ENCODE data around the gene MAP2K2. TPM values are rescaled to one million over a fixed set of nuclear protein-coding genes. Genes with fewer than 3 reads are reported as not detected.
"Not testable (repeated sequence)": the region's sequence is repeated elsewhere in the genome, so short reads cannot be mapped to it uniquely, and the experiment has no call there.

MAP2K2 gene
- total and polyA plus RNA-seq, 2 donors (not counting 3 experiments of a cell fraction or from before 2014, with no cell fraction given) = 126 to 171 TPM

GRCh38 chr19:4135386-4135785 lies 11.5 kb upstream of the MAP2K2 start:
- H3K27me3 ChIP-seq (ENCODE audit: control insufficient read depth in 2 of 2, insufficient read depth in 2 of 2, low read length in 2 of 2); intact Hi-C loops (cut with micrococcal nuclease); H3K79me2 ChIP-seq (ENCODE audit: control insufficient read depth, insufficient read depth, low read length); H3K36me3 ChIP-seq (ENCODE audit: control insufficient read depth in 2 of 2, extremely low read depth in 1 of 2, insufficient read depth in 2 of 2, low read length in 2 of 2); H3K4me3 ChIP-seq (replicated peaks in 1 of 3; ENCODE audit: insufficient read depth in 1 of 3, low read depth in 1 of 3, low read length in 3 of 3); dilution Hi-C loops (cut with MboI; ENCODE audit: extremely low pct_ligation_motif_present, low sequenced_read_pairs); FAIRE-seq; H3K27ac ChIP-seq (ENCODE audit: insufficient read depth, low read depth, low read length); H3K4me2 ChIP-seq (ENCODE audit: insufficient read depth, low read length); H3K4me1 ChIP-seq (ENCODE audit: control insufficient read depth, extremely low read depth, insufficient read depth, low read length); H3K9ac ChIP-seq (replicated peaks; ENCODE audit: extremely low read depth, insufficient read depth, low read length); BruUV-seq (replicated peaks); H2AFZ ChIP-seq (ENCODE audit: low read depth, low read length); H3K9me1 ChIP-seq (replicated peaks; ENCODE audit: control insufficient read depth, extremely low read depth, insufficient read depth, low read length); DNase-seq (ENCODE audit: low read depth, low spot score); H3K9me3 ChIP-seq (replicated peaks; ENCODE audit: control insufficient read depth, insufficient read depth, low read length); H4K20me1 ChIP-seq (replicated peaks; ENCODE audit: control insufficient read depth, extremely low read depth, insufficient read depth, low read length): not testable (repeated sequence)
- CTCF ChIA-PET = interaction anchor here (1.4 kb wide), 1 partner anchor 69 kb away, joined by 3 read pairs; no protein-coding TSS in a partner anchor
- POLR2A ChIA-PET = interaction anchor here (0.8 kb wide), 1 partner anchor 59 kb away, joined by 4 read pairs; no protein-coding TSS in a partner anchor

GRCh38 chr19:4134351-4134750 lies 10.4 kb upstream of the MAP2K2 start:
- Histone ChIP-seq H2AFZ (ENCODE audit: low read depth, low read length) (no peak overlapping the region), H3K9ac (replicated peaks; ENCODE audit: extremely low read depth, insufficient read depth, low read length) (no peak overlapping the region), H3K79me2 (ENCODE audit: control insufficient read depth, insufficient read depth, low read length) (no peaks in the 10 kb centered on the region), H3K9me3 (replicated peaks; ENCODE audit: control insufficient read depth, insufficient read depth, low read length) (no peaks in the 10 kb centered on the region), H3K4me1 (ENCODE audit: control insufficient read depth, extremely low read depth, insufficient read depth, low read length) (no peaks in the 10 kb centered on the region), H3K27ac (ENCODE audit: insufficient read depth, low read depth, low read length) (no peak overlapping the region), H3K36me3 (ENCODE audit: control insufficient read depth in 2 of 2, extremely low read depth in 1 of 2, insufficient read depth in 2 of 2, low read length in 2 of 2) (no peaks in the 10 kb centered on the region), H4K20me1 (replicated peaks; ENCODE audit: control insufficient read depth, extremely low read depth, insufficient read depth, low read length) (no peaks in the 10 kb centered on the region), H3K27me3 (ENCODE audit: control insufficient read depth in 2 of 2, insufficient read depth in 2 of 2, low read length in 2 of 2) (peaks cover 0 to 3% of the 10 kb centered on the region in 2 experiments), H3K4me3 (replicated peaks in 1 of 3; ENCODE audit: insufficient read depth in 1 of 3, low read depth in 1 of 3, low read length in 3 of 3) (no peak overlapping the region), H3K4me2 (ENCODE audit: insufficient read depth, low read length) (no peak overlapping the region), H3K9me1 (replicated peaks; ENCODE audit: control insufficient read depth, extremely low read depth, insufficient read depth, low read length) (no peaks in the 10 kb centered on the region)
- intact Hi-C loops (cut with micrococcal nuclease) (no loop called here), dilution Hi-C loops (cut with MboI; ENCODE audit: extremely low pct_ligation_motif_present, low sequenced_read_pairs) (no loop called here)
- POLR2A ChIA-PET = interaction anchor here (0.6 kb wide), 1 partner anchor 283 kb away, joined by 8 read pairs; no protein-coding TSS in a partner anchor
- no TSS peak for BruUV-seq (replicated peaks)
- CTCF ChIA-PET = interaction anchor here (1.4 kb wide), 1 partner anchor 70 kb away, joined by 3 read pairs; no protein-coding TSS in a partner anchor
- TF ChIP-seq MAX (IDR thresholded peaks at IDR 0.05; ENCODE audit: insufficient read depth, insufficient read length) (no peak), JUN (IDR thresholded peaks at IDR 0.05; ENCODE audit: borderline replicate concordance, insufficient read depth, insufficient read length, low read depth) (no peak), GATA2 (IDR thresholded peaks at IDR 0.05; ENCODE audit: insufficient read depth, insufficient read length, low read depth, low read length) (no peak), FOS (IDR thresholded peaks at IDR 0.05; ENCODE audit: borderline replicate concordance, insufficient read depth, low read length) (no peak)
- FAIRE-seq (no peak), DNase-seq (ENCODE audit: low read depth, low spot score) (no peak)

All from endothelial cell of umbilical vein (primary cell).